Activated naive CD8-positive, alpha-beta T cell treated with anti-CD3 and anti-CD28 coated beads for 36 hours (primary cell): ENCODE data around the gene TMEM131. TPM values are rescaled to one million over a fixed set of nuclear protein-coding genes. Genes with fewer than 3 reads are reported as not detected.
A peak's percentile ranks its signal among the peaks of the same experiment; 100 is the strongest.
"Not testable (repeated sequence)": the region's sequence is repeated elsewhere in the genome, so short reads cannot be mapped to it uniquely, and the experiment has no call there.

Experiments used
- DNase-seq: peaks from one replicate; pipeline ENCODE4 v3.0.0; 2021
- H3K27ac Mint-ChIP-seq: one replicate; pipeline ENCODE4 v1.8.0; 2022; ENCODE audit warnings: mild to moderate bottlenecking, moderate library complexity, mixed read lengths
- H3K27me3 Mint-ChIP-seq: one replicate; pipeline ENCODE4 v1.8.0; 2022; ENCODE audit warnings: mild to moderate bottlenecking, mixed read lengths
- H3K36me3 Mint-ChIP-seq: one replicate; pipeline ENCODE4 v1.8.0; 2021; ENCODE audit warnings: mild to moderate bottlenecking, mixed read lengths
- H3K4me1 Mint-ChIP-seq: one replicate; pipeline ENCODE4 v1.8.0; 2021; ENCODE audit warnings: mixed read lengths
- H3K4me3 Mint-ChIP-seq: one replicate; pipeline ENCODE4 v1.8.0; 2022; ENCODE audit warnings: mild to moderate bottlenecking, moderate library complexity, mixed read lengths
- H3K9me3 Mint-ChIP-seq: one replicate; pipeline ENCODE4 v1.8.0; 2022; ENCODE audit warnings: mixed read lengths
- total RNA-seq, 2 experiments: library from RNA; stranded (reverse); gene quantifications; one replicate each; pipeline ENCODE4 v1.2.3, GENCODE V29; 2021

The TMEM131 gene
- total RNA-seq, 2 experiments from 2014 or later, result 25.2 to 27.9 TPM

DNA sequence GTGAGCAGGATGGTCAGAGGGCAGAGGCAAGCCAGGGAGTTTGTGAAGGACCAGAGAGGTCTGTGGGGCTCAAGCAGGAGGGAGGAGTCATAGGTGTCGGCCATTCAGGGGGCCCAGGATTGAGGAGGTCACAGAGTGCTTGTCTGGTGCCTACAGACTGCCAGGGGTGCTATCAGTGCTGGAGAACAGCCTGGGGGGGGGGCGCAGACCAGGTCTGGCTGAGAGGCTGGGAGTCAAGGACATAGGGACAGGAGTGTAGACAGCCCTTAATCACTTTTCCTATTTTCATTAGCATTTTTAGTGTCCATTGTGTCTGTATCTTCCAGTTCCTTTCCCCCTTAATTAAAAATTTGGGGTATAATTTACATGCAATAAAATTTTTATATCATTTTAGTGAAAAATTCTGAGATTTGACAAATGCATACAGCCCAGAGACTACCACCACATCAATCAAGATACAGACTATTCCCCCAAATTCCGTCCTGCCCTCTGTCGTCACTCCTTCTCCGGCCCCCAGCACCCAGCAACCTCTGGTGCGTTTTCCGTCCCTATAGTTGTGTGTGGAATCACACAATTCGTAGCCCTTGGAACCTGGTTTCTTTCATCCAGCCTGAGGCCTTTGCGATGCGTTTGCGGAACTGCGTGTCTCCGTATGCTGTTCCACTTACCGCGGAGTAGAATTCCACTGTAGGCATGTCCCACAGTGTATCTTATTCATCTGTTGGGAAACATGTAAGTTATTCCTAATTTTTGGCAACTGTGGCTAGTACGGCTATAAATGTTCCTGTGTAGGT is 276.2 kb downstream of the TMEM131 start:
- peak overlapping the region; percentile 89 for H3K4me3 Mint-ChIP-seq
- H3K27me3 Mint-ChIP-seq, result no peaks in the 10 kb centered on the region
- H3K27ac Mint-ChIP-seq, result peak overlapping the region; percentile 99
- H3K4me1 Mint-ChIP-seq, result peaks cover 73% of the 10 kb centered on the region
- H3K9me3 Mint-ChIP-seq, result no peaks in the 10 kb centered on the region
- H3K36me3 Mint-ChIP-seq, result peaks cover 74% of the 10 kb centered on the region
- no peak for DNase-seq

DNA sequence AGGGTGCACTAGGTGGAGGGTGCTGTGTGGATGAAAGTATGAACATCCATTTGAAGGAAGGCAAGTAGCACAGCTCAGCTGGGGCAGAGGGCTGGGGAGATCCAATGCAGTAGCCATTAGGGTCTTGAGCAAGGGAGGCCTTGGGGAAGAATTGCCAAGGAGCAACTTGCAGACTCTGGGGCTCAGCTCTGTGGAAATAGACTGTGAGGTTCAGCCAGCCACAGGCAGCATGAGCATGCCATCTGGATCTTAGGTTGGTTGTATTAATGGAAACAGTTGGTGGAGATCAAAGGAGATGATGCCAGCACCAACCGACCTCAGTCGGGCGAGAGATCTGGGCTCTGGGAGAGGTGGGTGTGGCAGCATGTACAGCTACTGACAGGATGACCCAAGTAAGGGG is 276.8 kb downstream of the TMEM131 start:
- peak; percentile 29 for DNase-seq
- Mint-ChIP-seq H3K27me3 (no peaks in the 10 kb centered on the region), H3K27ac (peak overlapping the region; percentile 99), H3K4me1 (peaks cover 72% of the 10 kb centered on the region), H3K4me3 (peak overlapping the region; percentile 89), H3K36me3 (peaks cover 78% of the 10 kb centered on the region), H3K9me3 (no peaks in the 10 kb centered on the region)

DNA sequence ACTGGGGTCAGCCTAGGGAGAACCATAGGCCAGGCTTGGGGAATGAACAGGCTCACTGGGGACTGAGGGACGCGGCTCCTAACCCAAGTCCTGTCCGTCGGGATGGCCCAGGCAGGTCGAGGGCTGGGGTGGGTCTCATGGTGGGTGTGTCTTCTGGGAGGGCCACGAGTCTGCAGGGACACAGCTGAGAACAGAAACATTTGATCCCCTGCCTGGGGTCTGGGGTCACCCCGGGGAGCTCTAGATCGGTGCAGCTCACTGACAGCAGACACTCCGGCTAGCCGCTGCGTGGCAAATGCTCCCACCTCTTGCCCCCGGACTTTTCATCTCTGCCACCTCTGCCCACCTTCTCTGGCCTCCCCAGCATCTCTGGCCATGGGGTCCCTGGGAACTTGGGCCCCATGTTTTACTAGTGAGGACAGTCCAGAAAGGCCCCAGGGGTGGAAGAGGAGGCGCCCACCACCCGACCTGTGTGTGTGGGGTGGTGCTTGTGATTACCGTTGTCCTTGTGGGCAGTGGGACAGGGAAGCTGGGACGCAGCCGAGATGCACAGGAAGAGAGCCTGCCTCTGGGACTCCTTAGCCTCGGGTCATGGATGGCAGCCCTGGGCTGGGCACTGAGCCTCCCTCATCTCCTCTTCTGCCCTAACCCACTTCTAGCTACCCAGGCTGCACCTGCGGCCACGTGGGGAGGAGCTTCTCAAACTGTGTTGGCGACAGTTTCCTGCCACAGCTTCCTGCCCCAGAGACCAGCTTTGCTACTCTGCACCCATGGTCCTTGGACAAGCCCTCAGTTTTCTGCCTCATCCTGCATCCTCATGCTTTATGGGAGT is 277.5 kb downstream of the TMEM131 start:
- Mint-ChIP-seq H3K4me1 (peaks cover 69% of the 10 kb centered on the region), H3K27ac (peak overlapping the region; percentile 99), H3K4me3 (peak overlapping the region; percentile 89), H3K36me3 (peaks cover 80% of the 10 kb centered on the region), H3K27me3 (no peaks in the 10 kb centered on the region), H3K9me3 (no peaks in the 10 kb centered on the region)
- DNase-seq, result peak; percentile 76

DNA sequence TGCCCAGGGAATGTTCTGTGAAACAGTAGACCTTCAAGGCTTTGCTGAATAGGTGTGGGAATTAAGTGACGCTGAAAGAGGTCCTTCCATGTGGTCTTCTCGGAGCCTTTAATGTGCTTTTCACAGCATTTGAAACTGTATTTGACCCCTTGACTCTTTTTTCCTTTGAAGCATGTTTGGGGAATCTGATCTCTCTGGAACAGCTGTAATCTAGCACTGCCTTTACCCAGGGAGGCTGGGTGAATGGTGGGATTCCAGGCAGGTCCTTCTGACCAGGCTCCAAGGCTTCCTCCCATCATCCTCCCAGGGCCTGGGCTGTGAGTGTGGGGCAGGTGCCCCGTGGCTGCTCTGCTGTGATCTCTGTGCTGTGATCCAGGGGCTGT is 278.1 kb downstream of the TMEM131 start:
- no peaks in the 10 kb centered on the region for H3K9me3 Mint-ChIP-seq
- H3K4me1 Mint-ChIP-seq, result peaks cover 71% of the 10 kb centered on the region
- peak overlapping the region; percentile 99 for H3K27ac Mint-ChIP-seq
- no peak for DNase-seq
- no peaks in the 10 kb centered on the region for H3K27me3 Mint-ChIP-seq
- H3K36me3 Mint-ChIP-seq, result peaks cover 76% of the 10 kb centered on the region
- H3K4me3 Mint-ChIP-seq, result peak overlapping the region; percentile 89

DNA sequence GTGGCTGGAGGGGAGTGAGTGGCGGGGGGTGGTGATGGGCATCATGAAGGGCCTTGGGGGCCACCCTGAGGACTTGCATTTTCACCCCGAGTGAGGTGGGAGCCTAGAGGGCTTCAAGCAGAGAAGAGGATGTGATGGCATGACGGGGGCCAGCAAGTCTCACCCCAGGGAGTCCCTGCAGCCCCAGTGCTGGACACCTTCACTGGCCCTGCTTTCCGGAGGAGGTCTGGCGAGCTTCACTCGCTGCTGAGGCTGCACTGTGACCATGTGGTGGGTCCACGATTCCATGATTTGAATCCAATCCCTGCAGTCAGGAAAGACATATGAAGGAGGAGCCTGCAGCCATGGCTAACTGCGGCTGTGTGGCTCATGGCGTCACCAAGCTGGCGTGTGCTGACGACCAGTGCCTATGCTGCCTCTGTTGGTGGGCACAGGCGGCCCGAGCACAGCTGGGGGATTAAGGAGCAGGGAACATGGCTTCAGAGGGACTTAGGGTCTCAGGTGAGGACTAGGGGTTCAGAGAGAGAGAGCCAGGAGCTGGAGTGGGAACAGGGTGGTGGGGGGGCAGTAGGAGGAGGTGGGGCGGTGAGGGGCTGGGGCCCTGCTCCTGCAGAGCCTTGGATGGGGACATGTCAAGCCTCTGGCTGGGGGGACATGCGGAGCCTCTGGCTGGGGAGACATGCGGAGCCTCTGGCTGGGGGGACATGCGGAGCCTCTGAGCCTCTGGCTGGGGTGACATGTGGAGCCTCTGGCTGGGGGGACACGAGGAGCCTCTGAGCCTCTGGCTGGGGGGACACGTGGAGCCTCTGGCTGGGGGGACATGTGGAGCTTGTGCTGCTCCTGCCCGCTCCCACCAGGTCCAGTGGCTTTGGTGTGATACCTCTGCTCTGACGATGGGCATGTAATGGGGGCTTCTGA is 278.8 kb downstream of the TMEM131 start:
- H3K4me3 Mint-ChIP-seq, result peak overlapping the region; percentile 89
- peak overlapping the region; percentile 99 for H3K27ac Mint-ChIP-seq
- H3K36me3 Mint-ChIP-seq, result peaks cover 70% of the 10 kb centered on the region
- no peaks in the 10 kb centered on the region for H3K9me3 Mint-ChIP-seq
- H3K4me1 Mint-ChIP-seq, result peaks cover 71% of the 10 kb centered on the region
- H3K27me3 Mint-ChIP-seq, result no peaks in the 10 kb centered on the region
- DNase-seq, result peak; percentile 43

DNA sequence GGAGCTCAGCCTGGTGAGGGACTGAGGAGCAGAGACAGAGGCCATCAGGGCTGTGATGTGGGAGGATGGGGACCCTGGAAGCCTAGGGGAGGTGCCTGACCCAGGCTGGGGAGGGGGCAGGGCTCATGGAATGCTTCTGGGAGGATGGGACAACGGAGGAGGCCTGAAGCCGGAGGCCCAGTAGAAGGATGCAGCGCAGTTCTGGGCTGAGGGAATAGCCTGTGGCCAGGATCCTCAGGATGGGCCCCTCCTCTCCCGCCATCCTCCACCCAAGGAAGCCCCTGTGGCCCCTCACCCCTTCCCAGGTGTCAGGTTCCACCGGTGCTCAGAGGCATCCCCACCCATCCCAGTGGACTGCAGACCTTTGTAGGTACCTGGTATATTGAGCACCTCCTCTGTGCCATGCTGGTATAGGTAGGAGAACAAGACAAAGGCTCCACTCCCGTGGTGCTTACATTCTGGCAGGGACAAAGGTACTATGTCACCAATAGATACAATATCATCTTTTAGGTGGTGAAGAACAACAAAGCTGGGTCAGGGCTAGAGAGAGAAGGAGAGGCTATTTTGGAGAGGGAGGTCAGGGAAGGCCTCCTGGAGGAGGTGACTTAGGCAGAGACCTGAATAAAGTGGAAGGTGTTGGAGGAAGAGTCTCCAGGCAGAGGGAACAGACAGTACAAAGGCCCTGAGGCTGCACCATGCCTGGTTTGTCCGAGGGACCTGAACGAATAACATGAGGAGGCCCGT is 279.6 kb downstream of the TMEM131 start:
- Mint-ChIP-seq H3K36me3 (peaks cover 68% of the 10 kb centered on the region), H3K27ac (peak overlapping the region; percentile 99), H3K27me3 (no peaks in the 10 kb centered on the region), H3K4me3 (peak overlapping the region; percentile 89), H3K9me3 (no peaks in the 10 kb centered on the region), H3K4me1 (peaks cover 77% of the 10 kb centered on the region)
- no peak for DNase-seq

DNA sequence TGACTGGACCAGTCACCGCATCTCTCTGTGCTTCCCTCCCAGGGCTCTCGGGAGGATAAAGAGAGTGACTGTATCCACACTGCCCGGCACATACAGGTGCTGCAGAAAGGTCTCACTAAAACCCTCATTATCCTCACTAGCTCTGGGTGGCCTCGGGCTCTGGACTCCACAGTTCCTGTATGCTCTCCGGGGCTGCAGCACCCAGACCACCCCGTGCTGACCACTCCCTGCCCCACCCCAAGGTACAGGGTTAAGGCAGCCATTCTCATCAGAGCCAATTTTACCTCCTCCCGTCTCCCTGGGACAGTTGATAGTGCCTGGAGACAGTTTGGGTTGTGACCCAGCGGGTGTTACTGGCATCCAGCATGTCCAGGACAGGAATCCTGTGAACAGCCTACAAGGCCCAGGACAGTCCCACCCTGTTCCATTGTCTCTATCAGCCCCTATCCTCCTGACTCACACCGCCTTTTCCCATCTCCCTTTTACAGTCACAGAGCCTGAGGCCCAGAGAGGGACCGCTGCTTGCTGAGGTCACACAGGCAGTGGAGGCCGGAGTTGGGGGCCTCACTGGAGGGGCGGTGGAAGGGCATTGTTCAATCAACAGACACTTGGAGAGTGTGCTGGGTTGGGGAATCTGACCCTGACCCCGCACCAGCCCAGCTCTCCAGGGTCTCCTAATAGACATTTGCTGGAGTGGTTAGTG is 280.6 kb downstream of the TMEM131 start:
- Mint-ChIP-seq H3K36me3 (peaks cover 65% of the 10 kb centered on the region), H3K4me1 (peaks cover 80% of the 10 kb centered on the region), H3K27me3 (no peaks in the 10 kb centered on the region), H3K27ac (peak overlapping the region; percentile 99), H3K4me3 (peak overlapping the region; percentile 89), H3K9me3 (no peaks in the 10 kb centered on the region)
- no peak for DNase-seq

DNA sequence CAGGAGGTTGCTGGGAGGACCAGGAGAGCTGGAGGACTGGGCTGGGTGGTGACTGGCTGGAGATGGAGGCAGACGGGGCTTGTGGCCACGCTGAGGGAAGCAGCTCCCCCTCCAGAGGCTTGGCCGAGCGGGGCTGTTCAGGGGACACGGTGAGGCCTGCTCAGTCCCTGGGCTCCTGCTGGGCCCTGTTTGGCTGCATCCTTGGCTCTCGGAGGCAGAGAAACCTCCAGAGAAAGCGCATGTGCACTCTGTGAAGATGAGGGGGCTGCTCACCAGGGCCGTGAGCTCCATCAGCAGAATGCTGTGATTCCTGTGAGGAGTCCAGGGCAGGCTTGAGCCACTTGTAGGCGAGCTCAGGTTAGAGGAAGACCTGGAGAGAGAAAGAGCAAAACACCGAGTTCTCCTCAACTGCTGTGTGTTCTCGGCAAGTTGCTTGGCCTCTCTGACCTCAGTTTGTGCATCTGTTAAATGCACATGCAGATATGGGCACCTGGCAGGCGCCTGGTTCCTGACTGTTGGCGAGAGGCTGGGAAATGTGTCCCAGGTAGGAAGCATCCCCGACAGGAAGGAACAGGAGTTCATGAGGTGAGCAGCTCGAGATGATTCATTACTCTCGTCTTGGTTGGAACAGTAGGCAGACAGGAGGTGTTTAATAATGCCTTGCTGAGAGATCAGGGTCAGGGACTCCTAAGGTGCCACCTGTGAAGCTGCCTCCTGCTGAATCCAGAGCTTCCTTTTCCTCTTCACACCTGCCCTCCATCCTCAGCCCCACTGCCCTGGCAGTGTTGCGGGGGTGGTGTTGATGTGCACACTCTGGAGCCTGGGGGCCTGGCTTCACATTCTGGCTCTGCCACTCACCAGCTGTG is 281.4 kb downstream of the TMEM131 start:
- Mint-ChIP-seq H3K9me3 (no peaks in the 10 kb centered on the region), H3K36me3 (peaks cover 63% of the 10 kb centered on the region), H3K27me3 (no peaks in the 10 kb centered on the region), H3K27ac (peak overlapping the region; percentile 99), H3K4me1 (peaks cover 80% of the 10 kb centered on the region), H3K4me3 (peak overlapping the region; percentile 89)
- DNase-seq, result peak; percentile 52

DNA sequence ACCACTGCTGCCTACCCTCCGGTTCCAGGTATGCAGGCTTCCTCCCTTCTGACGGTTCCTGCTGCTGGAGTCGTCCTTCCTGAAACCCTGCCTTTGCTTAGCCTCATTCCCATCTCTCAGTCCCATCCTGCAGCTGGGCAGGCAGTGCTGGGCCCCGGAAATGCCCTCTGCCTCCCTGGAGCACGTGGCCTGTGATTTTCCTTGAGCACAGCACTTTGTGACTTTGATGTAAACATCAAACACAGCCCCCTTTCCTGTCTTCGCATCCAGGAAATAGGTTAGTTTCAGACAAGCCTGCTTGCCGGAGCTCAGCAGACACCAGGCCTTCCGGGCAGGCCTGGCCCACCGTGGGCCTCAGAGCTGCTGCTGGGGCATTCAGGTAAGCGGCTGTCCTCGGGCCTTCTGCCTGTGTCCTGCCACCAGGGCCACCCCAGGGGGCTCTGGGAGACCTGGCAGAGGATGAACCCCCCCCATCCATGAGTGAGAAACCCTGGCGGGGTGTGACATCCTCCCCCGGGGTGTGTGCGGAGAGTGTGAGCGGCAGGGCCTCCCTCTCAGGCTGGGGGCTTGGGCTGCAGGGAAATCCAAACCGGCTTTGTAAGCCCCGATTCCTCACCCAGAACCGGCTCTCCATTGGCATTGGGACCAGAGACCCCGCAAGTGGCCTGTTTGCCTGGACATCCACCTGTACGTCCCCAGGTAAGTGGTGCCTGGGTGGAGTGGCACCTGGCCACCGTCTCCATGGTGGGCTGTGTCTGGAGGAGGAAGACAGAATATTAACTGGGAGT is 282.3 kb downstream of the TMEM131 start, which contains the start of gene ZAP70:
Gene ZAP70, plus strand, starts transcription at position 281 of the 788 bp plus-strand sequence. CDS start 10,461 bp downstream, outside the sequence.
- DNase-seq, result peak; percentile 76
- peaks cover 54% of the 10 kb centered on the region for H3K36me3 Mint-ChIP-seq
- no peaks in the 10 kb centered on the region for H3K9me3 Mint-ChIP-seq
- H3K27me3 Mint-ChIP-seq, result no peaks in the 10 kb centered on the region
- H3K27ac Mint-ChIP-seq, result peak within 1 kb of the TSS; percentile 99
- peaks cover 71% of the 10 kb centered on the region for H3K4me1 Mint-ChIP-seq
- peak within 1 kb of the TSS; percentile 89 for H3K4me3 Mint-ChIP-seq

DNA sequence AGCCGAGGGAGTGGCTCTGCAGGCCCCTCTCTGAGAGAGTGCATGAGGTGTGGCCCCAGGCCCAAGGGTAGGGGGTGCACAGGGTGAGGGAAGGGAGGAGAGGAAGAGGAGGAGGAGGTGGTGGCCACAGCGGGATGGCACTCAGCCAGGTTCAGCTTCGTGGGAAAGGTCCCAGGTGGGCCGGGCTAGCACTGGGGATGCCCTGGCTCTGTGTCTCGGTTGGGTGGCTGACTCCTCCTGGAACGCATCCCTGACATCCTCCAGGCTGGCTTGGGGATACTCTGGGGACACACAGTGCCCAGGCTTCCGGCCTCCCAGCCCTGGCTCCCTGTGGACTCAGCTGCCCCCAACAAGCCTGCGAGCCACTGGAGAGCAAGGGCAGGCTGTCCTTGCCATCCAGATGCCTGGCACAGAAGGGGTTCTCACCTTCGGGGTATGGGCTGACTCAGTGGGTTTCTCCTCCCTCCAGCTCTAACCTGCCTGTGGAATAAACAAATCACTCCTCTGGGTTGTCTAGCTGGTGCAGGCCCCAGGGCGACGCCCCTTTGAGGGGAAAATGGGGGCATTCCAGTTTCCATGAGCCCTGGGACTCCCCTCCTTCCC is 283.0 kb downstream of the TMEM131 start:
- peak overlapping the region; percentile 89 for H3K4me3 Mint-ChIP-seq

DNA sequence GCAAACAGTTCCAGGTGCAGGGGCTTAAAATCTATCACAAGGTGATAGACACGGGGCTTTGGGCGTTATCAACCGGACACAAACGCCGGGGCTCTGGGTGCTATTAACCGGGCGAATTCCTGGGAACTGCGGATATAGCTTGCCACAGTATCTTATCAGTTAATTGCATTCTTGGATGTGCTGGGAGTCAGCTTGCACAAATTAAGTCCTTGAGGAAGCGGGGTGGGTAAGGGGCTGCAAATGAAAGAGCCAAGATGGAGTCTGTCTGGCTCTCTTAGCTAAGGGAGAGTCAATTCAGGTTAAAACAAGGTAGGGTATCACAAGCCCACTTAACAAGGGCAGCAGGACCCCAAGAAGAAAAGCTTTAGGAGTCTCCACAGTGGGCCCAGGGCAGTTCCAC is 283.6 kb downstream of the TMEM131 start:
- Mint-ChIP-seq H3K4me1 (peaks cover 60% of the 10 kb centered on the region), H3K27ac (peak overlapping the region; percentile 99), H3K36me3 (peaks cover 43% of the 10 kb centered on the region), H3K4me3 (peak overlapping the region; percentile 89)
- not testable (repeated sequence) for DNase-seq, H3K27me3 Mint-ChIP-seq, H3K9me3 Mint-ChIP-seq

More for the DNA sequence above, 283.0 kb downstream of the TMEM131 start:
- Mint-ChIP-seq H3K9me3 (no peaks in the 10 kb centered on the region), H3K36me3 (peaks cover 48% of the 10 kb centered on the region), H3K27ac (peak overlapping the region; percentile 99), H3K4me1 (peaks cover 66% of the 10 kb centered on the region), H3K27me3 (no peaks in the 10 kb centered on the region)
- DNase-seq, result peak; percentile 75

DNA sequence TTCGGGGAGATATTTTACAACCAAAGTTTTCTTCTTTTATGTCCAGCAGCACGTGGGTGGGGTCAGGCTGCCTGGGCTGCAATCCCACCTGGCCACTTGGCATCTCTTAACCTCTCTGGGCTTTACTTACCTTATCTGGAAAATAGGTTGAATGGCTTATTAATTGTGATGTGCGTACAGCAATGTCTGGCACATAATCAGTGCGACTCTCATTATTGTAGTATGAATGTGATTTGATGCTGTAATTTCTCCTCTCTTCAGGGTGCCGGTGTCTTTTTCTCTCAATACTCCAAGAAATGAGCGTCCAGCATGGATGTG is 284.4 kb downstream of the TMEM131 start:
- no peak for DNase-seq
- peaks cover 53% of the 10 kb centered on the region for H3K4me1 Mint-ChIP-seq
- no peak overlapping the region for H3K4me3 Mint-ChIP-seq
- no peaks in the 10 kb centered on the region for H3K27me3 Mint-ChIP-seq
- no peaks in the 10 kb centered on the region for H3K9me3 Mint-ChIP-seq
- peak overlapping the region; percentile 74 for H3K27ac Mint-ChIP-seq
- H3K36me3 Mint-ChIP-seq, result peaks cover 36% of the 10 kb centered on the region
